ENCODE results near the gene BTG4.

DNA sequence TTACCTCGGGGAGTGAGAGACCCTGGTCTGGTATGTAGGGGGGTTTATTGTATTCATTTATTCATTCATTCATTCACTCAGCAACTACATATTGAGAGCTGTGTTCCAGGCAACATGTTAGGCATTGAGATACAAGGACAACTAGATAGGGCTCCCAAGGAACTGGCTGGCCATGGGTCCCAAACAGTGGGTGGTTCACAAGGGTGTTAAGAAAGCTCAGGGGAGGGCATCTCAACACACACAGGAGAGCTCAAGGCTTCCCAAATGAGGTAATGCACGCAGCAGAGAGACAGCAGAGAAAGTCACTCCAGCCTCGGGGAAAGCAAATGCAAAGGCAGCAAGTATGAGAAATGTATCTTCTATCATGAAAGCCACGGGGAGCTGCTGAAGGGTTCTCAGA, 51.8 kb downstream of the BTG4 start:
- TF ChIP-seq, protein P1, sequence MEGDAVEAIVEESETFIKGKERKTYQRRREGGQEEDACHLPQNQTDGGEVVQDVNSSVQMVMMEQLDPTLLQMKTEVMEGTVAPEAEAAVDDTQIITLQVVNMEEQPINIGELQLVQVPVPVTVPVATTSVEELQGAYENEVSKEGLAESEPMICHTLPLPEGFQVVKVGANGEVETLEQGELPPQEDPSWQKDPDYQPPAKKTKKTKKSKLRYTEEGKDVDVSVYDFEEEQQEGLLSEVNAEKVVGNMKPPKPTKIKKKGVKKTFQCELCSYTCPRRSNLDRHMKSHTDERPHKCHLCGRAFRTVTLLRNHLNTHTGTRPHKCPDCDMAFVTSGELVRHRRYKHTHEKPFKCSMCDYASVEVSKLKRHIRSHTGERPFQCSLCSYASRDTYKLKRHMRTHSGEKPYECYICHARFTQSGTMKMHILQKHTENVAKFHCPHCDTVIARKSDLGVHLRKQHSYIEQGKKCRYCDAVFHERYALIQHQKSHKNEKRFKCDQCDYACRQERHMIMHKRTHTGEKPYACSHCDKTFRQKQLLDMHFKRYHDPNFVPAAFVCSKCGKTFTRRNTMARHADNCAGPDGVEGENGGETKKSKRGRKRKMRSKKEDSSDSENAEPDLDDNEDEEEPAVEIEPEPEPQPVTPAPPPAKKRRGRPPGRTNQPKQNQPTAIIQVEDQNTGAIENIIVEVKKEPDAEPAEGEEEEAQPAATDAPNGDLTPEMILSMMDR (IDR thresholded peaks at IDR 0.05; ENCODE audit: low read depth, low read length), result no peak
- TF ChIP-seq EZH2phosphoT487 (IDR thresholded peaks at IDR 0.05; ENCODE audit: low read depth), result no peak
